WTC11 (cell line): ENCODE data around the gene GNAZ.

ENCODE experiments used
- ATF1 ChIP-seq: sonication (generic); formaldehyde crosslinking; IDR thresholded peaks from 2 replicates; pipeline ENCODE4 v1.8.1; 2023; ENCODE audit warnings: mild to moderate bottlenecking, moderate library complexity, missing genetic modification reagents
- CBFB ChIP-seq: sonication (generic); formaldehyde crosslinking; IDR thresholded peaks from 2 replicates; pipeline ENCODE4 v1.8.1; 2022; ENCODE audit warnings: mild to moderate bottlenecking, low read depth, missing genetic modification reagents
- CTCF ChIP-seq: fragments of 200-600 bp; IDR thresholded peaks from 2 replicates; pipeline ENCODE4 v1.8.0; 2022; ENCODE audit warnings: antibody characterized with exemption
- FOXP4 ChIP-seq: sonication (generic); formaldehyde crosslinking; IDR thresholded peaks from 2 replicates; pipeline ENCODE4 v1.8.0; 2022; ENCODE audit warnings: mild to moderate bottlenecking, missing genetic modification reagents
- JAZF1 ChIP-seq: fragments of 250-450 bp; sonication (Bioruptor Pico); IDR thresholded peaks from 2 replicates; pipeline ENCODE4 v1.9.0; 2021; ENCODE audit warnings: moderate library complexity, mild to moderate bottlenecking, inconsistent platforms
- MAX ChIP-seq: sonication (generic); formaldehyde crosslinking; IDR thresholded peaks from 2 replicates; pipeline ENCODE4 v1.8.0; 2022; ENCODE audit warnings: mild to moderate bottlenecking, missing genetic modification reagents
- NR2C2 ChIP-seq: sonication (generic); formaldehyde crosslinking; IDR thresholded peaks from 2 replicates; pipeline ENCODE4 v1.8.0; 2022; ENCODE audit warnings: mild to moderate bottlenecking, missing genetic modification reagents
- STAT6 ChIP-seq: sonication (generic); formaldehyde crosslinking; conservative IDR thresholded peaks from 2 replicates; pipeline ENCODE4 v1.8.1; 2023; ENCODE audit warnings: mild to moderate bottlenecking, low read depth, missing genetic modification reagents, moderate library complexity
- ZNF396 ChIP-seq: fragments of 250-450 bp; sonication (Bioruptor Pico); IDR thresholded peaks from 2 replicates; pipeline ENCODE4 v1.8.0; 2021; ENCODE audit warnings: mild to moderate bottlenecking, moderate library complexity, borderline replicate concordance

GRCh38 chr22:23102776-23103175 is 32.5 kb downstream of the GNAZ start:
- no peak for TF ChIP-seq CTCF
- no peak for TF ChIP-seq CBFB (CRISPR knock-in tag)
- no peak for TF ChIP-seq FOXP4 (CRISPR knock-in tag)
- TF ChIP-seq MAX (CRISPR knock-in tag) = no peak
- TF ChIP-seq NR2C2 (CRISPR knock-in tag) = no peak
- no peak for TF ChIP-seq JAZF1 (CRISPR knock-in tag)
- no peak for TF ChIP-seq ZNF396 (CRISPR knock-in tag)
- TF ChIP-seq STAT6 (CRISPR knock-in tag) = no peak
- no peak for TF ChIP-seq ATF1
